ENCODE results near the gene SH3TC1.

The SH3TC1 gene

GRCh38 chr4:8215001-8215427, 15.9 kb downstream of the SH3TC1 start:
- TF ChIP-seq CTCF (IDR thresholded peaks at IDR 0.05; ENCODE audit: insufficient read depth, low read depth, low read length, missing control alignments): no peak
- DNase-seq (ENCODE audit: low read depth): no peak
- H3K4me3 ChIP-seq (ENCODE audit: low read length): no peak overlapping the region

- TF ChIP-seq CTCF (IDR thresholded peaks at IDR 0.05; ENCODE audit: insufficient read depth, low read depth, low read length, missing control alignments): no peak
- DNase-seq (ENCODE audit: low read depth): no peak
- H3K4me3 ChIP-seq (ENCODE audit: low read length): no peak overlapping the region
Observed at GRCh38 chr4:8215641-8216442, 16.8 kb downstream of the SH3TC1 start.

- no peak for TF ChIP-seq CTCF (IDR thresholded peaks at IDR 0.05; ENCODE audit: insufficient read depth, low read depth, low read length, missing control alignments)
- DNase-seq (ENCODE audit: low read depth): no peak
- H3K4me3 ChIP-seq (ENCODE audit: low read length): no peak overlapping the region
Observed at GRCh38 chr4:8216443-8217245, 17.6 kb downstream of the SH3TC1 start.

GRCh38 chr4:8217246-8217511, 18.1 kb downstream of the SH3TC1 start:
- no peak overlapping the region for H3K4me3 ChIP-seq (ENCODE audit: low read length)
- no peak for TF ChIP-seq CTCF (IDR thresholded peaks at IDR 0.05; ENCODE audit: insufficient read depth, low read depth, low read length, missing control alignments)
- DNase-seq (ENCODE audit: low read depth): no peak

- DNase-seq (ENCODE audit: low read depth): no peak
- no peak for TF ChIP-seq CTCF (IDR thresholded peaks at IDR 0.05; ENCODE audit: insufficient read depth, low read depth, low read length, missing control alignments)
- no peak overlapping the region for H3K4me3 ChIP-seq (ENCODE audit: low read length)
Observed at GRCh38 chr4:8217871-8218270, 18.8 kb downstream of the SH3TC1 start.

GRCh38 chr4:8218371-8219031, 19.4 kb downstream of the SH3TC1 start:
- TF ChIP-seq CTCF (IDR thresholded peaks at IDR 0.05; ENCODE audit: insufficient read depth, low read depth, low read length, missing control alignments): no peak
- DNase-seq (ENCODE audit: low read depth): no peak

More at GRCh38 chr4:8218371-8219031, 19.4 kb downstream of the SH3TC1 start:
- no peak overlapping the region for H3K4me3 ChIP-seq (ENCODE audit: low read length)

Measured in epithelial cell of esophagus (primary cell).